Endothelial cell of hepatic sinusoid (primary cell): ENCODE results near the gene TAF4B.

Source experiments
- in situ Hi-C: cut with HindIII; loops from 2 replicates; pipeline ENCODE4 v1.10.0; 2017; ENCODE audit warnings: low sequenced_read_pairs

TAF4B gene

DNA sequence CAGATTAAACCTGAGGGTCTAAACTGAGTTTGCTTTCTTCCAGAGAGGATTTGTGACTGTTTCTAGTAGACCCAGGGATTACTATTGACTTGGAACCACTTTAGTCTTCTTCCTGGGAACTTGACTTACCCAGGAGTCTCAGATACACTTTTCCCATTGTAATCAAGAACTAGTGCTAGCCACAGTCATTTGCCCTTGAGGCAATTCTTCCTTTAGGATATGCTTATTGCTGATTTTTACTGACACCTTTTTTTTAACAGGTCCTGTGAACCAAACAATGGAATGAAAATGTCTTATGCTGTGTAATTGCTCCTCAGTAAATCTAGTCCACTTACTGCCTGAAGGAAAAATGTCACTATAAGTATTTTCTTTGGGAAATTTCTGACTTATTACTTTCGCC is 78.3 kb downstream of the TAF4B start:
- in situ Hi-C loops = no loop called here

DNA sequence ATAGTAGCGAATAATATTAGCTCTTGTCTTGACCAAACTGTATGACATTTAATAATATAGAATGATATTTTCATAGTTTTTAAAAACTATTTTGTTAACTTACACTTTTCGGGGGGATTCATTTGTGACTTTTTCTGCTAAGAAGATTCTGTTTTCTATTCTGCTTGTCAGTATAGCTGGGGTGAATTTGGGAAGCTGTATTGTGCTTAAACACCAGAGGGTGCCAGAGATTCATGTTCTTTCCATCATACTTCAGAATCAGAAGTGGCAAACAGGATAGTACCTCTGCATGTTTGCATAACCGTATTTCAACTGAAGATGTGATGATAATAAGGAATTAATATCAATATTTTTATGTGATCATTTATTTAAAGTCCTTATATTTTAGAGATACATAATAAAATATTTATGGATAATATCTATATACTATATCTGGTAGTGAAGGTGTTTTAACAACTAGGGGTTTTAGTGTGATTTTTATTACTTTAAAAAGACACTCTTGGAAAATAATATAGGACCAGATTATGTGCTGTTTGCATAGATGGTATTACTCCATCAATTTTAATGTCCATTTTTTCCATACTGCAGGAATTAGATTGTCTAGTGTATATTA is 81.0 kb downstream of the TAF4B start:
- in situ Hi-C loops = no loop called here

DNA sequence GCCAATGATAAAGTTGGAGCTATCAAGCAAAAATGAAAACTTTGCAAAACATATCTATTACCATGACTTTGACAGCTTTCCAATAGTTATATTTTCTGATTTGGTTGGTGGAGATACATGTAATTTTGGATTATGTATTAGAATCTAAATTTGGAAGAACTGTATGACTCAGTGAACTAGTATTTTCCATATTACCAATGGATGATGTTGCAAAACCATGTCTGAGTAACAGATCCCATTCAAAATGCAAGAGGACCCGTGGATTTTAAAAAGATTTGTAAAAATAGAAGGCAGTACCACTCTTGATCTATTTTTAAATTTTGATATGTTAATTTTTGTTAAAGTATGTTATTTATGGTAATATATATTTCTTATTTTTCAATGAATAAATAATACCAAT is 83.0 kb downstream of the TAF4B start:
- in situ Hi-C loops = no loop called here

DNA sequence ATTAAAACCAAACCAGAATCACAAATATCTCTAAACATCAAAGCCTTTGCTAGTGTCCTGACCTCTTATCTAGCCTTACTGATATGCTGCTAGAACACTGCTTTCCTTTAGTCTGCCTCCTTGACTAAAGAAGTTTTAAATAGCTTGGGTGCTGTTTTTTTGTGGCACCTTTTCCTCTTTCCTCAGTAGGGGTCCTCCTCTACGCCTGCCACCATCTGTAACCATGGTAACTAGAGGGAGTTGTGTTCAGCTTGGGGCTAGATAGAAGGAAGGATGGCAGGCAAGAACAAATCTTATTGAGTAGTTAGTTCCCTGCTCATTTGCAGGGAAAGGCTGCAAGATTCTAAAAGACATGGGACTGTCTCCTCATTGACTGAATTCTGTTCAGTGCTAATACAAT is 86.0 kb downstream of the TAF4B start:
- in situ Hi-C loops = no loop called here

DNA sequence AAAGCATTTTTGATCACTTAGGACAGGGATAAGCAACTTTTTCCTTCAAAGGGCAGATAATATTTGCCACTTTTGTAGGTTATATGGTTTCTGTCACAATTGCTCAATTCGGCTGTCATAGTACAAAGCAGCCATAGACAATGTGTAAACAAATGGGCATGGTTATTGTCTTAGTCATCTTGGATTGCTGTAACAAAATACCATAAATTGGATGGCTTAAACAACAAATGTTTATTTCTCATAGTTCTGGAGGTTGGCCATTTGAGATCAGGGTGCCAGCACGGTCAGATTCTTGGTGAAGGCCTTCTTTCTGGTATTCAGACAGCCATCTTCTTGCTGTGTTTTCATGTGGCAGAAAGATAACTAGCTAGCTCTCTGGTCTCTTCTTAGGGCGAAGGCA is 91.2 kb downstream of the TAF4B start:
- in situ Hi-C loops = no loop called here

DNA sequence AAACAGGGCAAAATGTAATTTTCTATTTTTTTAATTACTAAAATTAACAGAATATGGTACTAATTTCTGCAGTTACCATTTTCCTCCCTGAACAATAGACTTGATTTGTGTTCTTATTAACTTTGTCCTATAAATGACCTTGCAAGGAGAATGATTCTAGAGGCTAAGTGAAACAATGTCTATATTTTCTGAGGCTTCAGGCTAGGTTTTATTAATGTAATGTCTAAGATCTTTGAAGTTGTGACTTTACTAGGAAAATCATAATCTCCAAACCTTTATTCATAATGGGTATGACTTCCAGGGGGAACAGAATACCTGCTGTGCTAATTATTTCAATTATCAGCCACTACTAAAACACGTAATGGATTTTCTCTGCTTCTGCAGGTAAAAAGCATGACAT is 94.4 kb downstream of the TAF4B start:
- in situ Hi-C loops = no loop called here

DNA sequence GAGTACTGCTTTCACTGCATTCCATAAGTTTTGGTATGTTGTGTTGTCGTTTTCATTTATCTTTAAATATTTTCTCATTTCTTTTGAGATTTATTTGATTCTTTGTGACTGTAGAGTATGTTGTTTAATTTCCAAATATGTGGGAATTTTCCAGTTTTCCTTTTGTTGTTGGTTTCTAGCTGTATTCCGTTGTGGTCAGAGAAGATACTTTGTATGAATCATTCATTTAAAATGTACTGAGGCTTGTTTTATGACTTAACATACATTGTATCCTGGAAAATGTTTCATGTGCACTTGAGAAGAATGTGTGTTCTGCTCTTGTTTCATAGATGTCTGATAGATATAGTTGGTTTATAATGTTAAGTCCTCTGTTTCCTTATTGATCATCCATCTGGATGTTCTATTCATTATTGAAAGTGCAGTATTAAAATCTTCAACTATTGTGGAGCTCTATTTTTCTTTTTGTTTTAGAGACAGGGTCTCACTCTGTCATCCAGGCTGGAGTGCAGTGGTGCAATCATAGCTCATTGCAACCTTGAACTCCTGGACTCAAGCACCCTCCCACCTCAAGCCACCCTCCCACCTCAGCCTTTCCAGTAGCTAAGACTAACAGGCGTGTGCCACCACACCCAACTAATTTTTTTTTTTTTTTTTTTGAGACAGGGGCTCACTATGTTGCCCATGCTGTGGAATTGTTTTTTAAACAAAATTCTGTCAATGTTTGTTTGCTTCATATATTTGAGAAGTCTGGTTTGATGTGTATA is 96.8 kb downstream of the TAF4B start:
- in situ Hi-C loops = no loop called here

DNA sequence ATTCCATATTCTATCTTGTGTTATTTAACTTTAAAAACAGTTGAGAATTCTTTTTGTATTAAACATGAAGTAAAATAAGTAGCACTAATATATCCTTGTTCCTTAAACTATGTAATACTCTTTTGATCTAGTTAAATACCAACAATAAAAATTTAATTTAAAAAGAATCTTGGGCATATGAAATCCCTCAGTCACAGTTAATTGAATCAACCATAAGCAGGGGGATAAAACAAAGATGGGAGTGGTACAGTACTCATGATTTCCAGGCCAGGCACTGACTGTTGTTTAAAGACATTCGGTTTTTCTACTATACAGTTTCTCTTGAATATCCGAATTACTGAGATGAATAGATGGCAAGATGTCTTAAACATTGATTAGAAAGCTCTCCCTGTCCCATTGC is 99.5 kb downstream of the TAF4B start:
- in situ Hi-C loops = no loop called here

DNA sequence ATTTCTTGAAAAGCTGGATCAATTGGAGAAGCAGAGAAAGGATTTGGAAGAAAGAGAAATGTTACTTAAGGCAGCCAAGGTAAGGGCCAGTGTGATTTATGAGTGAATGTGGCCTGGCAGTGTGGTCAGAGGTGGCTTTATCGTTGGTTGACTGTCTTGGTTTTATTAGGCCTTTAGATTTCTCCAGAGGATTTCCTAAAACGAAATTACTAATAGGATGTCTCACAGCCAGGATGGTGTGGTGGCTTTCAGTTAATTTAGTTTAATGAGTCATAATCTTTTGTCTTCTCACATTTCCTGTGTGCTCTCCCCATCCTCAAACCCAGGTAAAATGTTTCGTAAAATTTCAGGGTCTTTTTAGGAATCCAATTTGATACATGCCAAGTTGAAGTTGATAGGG is 100.8 kb downstream of the TAF4B start:
- in situ Hi-C loops = no loop called here

DNA sequence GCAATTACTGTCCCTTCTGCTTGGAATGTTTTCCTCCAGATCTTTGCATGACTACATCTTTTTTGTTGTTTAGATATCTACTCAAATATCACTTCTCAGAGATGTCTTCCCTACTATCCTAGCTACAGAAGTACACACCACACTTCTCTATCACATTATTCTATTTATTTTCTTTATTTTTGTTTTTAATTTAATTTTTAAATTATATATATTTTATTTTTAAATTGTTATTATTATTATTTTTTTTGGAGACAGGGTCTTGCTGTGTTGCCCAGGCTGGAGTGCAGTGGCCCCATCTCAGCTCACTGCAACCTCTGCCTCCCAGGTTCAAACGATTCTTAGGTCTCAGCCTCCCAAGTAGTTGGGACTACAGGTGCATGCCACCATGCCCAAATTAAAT is 106.7 kb downstream of the TAF4B start:
- in situ Hi-C loops = no loop called here

DNA sequence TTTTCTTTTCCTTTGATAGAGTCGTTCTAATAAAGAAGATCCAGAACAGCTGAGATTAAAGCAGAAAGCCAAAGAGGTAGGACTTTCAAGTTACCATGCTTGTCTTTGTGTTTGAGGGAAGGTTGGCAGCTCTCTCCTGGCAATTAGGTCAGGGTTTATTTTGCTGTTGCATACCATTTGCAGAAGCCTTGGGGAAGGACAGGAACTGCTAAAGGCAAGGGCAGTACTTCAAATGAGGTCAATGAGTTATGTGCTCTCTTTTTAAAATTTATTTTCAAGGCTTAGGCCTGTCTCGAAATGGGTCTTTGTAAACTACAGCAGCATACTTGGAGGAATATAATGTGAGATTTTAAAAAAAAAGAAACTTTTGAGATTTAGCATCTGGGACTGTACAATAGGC is 108.9 kb downstream of the TAF4B start:
- in situ Hi-C loops = no loop called here

DNA sequence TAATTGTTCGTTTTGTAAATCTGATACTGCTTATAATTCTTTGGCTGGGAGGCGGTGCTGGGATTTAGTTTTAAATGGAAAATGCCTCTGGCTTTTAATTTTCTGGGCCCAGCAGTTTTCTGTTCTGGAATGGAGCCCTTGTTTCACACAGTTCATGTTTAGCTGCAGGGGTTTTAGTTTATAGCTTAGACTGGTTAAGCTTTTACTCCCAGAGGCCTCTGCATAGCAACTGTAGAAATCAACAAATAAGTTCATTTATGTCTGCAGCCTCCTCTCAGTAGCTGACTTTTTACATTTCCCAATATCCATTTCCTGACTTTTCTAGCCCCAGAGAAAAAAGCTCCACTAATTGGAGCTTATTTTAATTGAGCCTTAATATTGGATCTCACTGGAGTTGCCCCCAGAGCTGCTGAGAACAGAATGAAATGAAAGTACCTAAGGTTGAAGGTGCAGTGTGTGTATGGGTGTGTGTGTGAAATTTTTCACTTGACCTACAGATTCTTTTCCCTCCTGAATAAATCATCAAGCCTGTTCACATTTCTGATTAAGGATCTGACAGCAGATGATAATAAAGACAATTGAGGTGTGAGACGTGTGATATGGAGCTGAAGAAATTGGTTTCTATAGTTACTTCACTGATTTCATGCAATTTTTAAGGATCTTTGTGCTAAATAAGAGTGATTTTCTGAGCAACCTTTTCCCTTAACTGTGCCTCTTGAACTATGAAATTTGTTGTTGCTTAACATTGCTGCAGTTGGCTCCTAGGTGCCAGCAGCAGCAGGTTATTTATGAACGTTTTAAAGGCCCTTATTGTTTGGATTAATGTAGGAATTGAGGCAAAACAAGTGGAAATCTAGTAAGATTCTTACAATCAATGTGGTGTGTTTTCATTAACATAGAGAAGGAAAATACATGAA is 109.6 kb downstream of the TAF4B start:
- in situ Hi-C loops = no loop called here

DNA sequence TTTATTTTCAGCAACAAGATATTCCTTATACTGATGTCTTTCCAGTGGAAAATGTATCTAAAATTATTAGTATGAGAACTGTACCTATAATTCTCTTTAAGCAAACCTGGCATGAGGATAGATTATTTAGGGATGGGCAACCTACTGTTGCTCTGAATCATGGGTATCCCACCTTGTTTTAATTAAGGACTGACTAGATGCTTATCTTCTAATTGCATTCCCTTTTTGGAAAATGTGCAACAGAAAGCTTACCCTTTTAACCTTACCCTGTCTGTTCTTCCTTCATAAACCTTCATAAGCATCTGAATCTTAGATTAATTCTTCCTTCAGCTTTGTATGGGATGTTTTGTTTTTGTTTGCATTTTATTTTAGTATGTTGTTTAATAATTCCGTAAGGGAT is 110.3 kb downstream of the TAF4B start:
- in situ Hi-C loops = no loop called here

DNA sequence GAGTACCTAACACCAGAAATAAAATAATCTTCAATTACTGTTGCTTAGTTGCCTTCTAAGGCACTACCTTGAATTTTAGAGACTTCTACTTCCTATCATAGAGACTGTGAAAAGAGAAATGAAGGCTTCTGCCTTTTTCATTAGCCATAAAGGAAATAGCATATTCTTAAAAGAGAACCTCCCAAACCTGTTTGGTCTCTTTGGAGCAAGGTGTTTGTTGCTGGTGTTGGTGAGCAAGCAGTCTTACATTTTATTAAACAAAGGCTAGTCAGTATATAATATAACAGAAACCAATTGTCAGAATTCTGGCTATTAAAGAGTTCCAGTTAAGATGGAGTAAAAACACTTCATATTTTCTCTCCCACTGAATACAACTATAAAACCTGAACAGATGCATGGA is 116.4 kb downstream of the TAF4B start:
- in situ Hi-C loops = no loop called here

DNA sequence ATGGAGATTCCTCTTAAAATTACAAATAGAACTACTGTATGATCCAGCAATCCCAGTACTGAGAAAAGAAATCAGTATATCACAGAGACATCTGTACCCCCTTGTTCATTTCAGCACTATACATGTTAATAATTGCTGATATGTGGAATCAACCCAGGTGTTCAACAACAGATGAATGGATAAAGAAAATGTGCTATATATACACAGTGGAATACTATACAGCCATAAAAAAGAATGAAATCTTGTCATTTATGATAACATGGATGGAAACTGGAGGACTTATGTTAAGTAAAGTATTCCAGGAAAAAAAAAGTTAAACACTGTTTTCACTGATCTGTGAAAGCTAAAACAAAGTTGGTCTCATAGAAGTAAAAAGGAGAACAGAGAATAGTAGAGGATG is 124.7 kb downstream of the TAF4B start:
- in situ Hi-C loops = no loop called here

DNA sequence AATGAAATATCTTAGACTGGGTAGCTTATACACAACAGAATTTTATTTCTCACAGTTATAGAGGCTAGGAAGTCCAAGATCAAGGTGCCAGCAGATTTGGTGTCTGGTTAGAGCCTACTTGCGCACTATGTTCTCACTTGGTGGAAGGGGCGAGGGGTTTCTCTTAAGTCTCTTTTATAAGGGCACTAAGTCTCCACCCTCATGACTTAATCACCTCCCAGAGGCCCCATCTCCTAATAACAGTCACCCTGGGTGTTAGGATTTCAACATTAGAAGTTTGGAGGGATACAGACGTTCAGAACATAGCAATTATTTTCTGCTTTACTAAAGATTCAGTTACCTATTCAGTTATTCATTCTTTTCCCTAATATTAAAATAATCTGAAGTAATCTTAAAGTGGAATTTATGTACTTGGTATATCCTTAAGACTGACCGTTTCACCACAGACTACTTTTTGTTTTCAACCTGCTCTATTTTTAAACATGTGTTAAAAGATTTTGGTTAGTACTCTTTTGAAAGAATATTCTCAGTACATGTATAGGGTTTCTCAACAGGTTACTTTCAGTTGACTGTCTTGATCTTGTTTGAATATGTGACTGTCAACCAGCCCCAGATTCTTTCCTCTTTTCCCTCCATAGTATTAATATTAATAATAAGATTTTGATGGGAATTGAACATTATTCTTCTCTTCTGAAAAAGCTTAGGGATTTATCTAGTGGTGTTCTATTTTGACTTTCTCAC is 130.0 kb downstream of the TAF4B start:
- in situ Hi-C loops = no loop called here

DNA sequence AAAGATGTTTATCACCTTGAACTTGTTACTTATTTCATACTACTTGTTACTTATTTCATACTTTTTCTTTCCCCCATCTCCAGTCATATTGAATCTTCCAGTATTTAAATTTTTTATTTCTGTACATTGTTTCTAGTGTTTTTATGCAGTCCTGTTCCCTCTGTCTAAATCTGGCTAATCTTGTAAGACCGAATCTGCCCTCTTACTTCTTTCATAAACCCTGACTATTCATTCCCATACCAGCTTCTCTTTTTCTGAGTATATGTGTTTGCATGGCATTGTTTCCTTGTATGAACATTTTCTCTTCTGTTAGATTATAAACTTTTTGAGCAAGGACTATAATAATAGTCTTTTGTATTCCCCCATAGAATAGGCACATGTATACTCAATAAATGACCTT is 131.7 kb downstream of the TAF4B start:
- in situ Hi-C loops = no loop called here

DNA sequence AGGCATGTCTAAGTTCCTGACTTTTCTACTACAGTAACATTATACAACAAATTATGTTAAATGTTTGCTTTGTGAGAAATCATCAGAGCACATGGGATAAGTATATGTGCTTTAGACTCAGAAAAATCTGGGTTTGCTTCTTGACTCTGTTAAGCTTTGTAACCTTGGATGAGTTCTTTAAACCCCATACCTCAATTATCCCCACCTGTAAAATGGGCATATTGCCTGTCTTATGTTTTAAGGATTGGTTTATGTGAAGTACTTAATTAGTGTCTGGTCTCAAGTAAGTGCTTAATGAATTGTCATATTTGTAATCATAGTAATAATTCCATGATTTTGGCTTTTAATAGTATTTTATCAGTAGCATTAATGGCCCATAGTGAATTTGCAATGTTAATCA is 135.8 kb downstream of the TAF4B start:
- in situ Hi-C loops = no loop called here

DNA sequence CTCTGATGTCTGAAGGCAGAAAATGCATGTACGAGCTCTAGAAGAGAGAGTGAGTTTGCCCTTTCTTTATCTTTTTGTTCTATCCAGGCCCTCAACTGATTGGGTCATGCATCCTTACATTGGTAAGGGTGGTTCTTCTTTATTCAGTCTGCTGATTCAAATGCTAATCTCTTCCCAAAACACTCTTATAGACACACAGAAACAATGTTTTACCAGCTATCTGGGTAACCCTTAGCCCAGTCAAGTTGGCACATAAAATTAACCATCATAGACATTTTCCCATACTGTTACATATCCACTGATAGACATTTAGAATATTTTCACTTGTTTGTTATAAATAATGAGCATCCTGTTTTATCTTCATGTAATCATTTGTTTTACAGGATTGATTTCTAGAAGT is 141.2 kb downstream of the TAF4B start:
- in situ Hi-C loops = no loop called here

DNA sequence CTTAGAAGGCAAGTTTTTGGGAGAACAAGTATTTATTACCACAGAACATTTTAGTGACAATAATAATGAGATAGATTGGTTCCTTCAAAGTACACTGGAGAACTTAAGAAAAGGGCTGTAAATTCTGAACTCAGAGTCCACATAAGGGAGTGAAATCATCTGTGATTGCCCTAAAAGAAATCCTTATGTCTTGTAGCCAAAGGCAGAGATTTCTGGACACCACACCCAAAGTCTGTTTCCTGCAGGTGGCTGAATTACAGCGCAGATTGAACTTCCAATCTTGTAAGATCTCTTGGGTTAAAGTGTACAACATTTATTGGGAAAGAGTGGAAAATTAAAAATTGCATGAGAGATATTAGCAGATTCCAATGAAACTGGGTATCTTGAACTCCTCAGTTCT is 143.8 kb downstream of the TAF4B start:
- in situ Hi-C loops = no loop called here

DNA sequence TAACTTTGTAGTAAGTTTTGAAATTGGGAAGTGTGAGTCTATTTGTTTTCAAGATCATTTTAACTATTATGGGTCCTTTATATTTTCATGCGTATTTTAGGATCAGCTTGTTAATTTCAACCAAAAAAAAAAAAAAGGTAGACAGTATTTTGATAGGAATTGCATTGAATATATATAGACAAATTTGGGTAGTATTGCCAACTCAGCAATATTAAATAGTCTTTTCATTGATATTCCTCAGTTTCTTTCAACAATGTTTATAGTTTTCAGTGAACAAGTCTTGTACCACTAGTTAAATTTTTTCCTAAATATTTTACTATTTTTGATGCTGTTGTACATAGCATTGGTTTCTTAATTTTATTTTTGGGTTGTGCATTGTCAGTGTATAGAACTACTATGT is 149.9 kb downstream of the TAF4B start:
- in situ Hi-C loops = no loop called here
